NCI-H1105 treated with DMSO at 0.1 percent for 48 hours (cell line): ENCODE results near the gene TUBA8.
"Not testable (repeated sequence)": the region's sequence is repeated elsewhere in the genome, so short reads cannot be mapped to it uniquely, and the experiment has no call there.

ENCODE experiments used
- DNase-seq: peaks from one replicate; lab custom pipeline; 2025; lab: John Stamatoyannopoulos, UW

TUBA8 gene

DNA sequence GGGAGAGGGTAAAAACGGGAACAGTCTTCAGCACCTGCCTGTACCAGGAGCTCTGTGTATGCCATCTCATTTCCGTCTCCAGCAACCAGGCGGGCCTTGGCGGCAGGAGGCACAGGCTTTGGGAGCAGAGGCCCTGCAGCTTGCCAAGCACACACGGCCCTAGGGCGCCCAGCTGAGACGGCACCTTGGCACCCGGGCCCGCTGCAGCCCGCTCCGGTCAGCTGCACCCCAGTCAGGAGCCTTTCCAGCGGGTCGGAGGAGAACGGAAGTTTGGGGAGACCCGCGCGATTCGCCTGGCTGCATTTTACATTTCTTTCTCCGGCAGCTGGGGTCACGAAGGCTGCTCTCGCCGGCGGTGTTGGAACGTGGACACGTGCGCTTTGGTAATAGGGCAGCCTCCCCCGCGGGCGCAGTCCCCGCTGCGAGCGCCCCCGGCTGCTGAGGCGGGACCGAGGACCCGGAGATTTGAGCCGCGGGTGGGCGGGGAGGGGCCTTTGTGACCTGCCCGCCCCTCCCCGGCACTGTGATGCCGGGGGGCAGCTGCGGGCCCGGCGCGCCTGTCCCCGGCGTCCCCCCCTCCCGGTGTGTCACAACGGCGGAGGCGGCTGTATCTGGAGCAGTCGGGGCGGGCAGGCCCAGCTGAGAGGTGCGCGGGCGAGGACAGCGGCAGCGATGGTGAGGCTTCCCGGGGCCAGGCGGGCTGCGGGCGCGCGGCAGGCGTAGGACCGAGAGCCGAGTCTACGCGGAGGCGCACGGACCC, at the start of gene TUBA8:
Gene TUBA8 (plus strand): TSS at position 616 of the 760 bp plus-strand sequence. CDS start 57 bp downstream, at position 673.
- DNase-seq: peak; percentile 63

DNA sequence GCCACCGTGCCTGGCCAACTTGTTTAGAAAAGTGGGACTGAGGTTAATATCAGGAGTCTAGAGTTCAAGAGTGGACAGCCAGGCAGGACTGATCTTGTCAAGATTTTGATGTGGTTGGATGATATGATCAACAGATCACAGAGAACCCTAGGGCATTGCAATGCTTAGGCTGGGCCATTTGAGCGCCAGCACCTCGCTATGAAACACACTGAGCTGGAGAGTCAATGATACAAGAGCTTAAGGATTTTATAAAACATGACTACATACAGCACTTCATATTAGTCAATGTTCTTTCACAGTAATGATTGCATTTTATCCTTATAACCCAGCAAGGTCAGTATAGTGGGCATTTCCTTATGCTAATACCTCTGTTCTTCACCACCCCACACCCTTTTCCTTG, 48.2 kb upstream of the TUBA8 start:
- no peak for DNase-seq

DNA sequence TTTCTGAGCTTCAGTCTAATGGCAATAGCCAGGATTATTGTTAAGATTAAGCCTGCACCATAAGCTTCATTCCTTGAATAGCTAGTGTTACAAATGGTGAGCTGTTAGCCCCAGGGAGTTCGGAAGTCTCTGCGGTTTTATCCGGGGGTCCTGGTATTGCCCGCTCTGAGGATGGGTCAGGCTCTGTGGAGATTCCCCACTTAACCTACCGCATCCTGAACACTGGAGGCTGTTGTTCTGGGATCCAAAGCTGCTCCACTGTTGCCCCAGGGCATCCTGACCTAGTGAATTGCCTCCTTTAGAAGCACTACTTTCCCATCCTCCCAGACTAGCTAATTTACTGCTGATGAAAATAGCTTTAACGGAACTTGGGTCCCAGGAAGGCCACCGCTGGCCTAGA, 47.3 kb upstream of the TUBA8 start:
- no peak for DNase-seq

DNA sequence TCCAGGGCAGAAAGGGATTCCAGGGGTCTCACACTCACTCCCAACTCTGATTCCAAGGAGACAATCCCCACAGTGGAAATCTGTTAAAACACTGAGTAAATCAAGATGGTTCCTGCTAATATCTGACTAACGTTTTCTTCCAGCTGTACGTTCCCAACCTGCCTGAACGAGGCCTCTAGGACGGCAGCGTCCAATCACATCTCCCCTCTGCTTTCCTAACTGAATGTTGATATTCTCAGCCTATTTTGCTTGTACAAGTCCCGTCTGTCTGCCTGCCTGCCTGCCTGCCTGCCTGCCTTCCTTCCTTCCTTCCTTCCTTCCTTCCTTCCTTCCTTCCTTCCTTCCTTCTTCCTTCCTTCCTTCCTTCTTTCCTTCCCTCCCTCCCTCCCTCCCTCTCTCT, 46.9 kb upstream of the TUBA8 start:
- DNase-seq: not testable (repeated sequence)

DNA sequence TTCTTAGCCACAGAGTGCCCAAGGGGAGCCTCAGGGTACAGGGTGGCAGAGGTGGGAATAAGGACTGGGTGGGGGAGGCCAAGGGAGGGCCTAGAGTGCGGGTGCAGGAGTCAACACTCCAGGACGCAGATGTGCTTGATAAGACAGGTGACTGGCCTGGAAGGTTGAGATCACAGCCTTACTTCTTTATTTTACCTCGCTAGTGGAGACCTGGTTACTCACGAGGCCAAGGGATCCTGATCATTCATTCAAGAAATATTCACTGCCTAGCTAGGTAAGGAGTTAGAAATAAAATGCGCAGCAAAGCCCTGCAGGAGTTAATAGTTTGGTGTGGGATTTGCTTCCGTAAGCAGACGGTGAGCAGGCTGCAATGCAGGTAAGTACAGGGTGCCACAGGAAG, 46.0 kb upstream of the TUBA8 start:
- no peak for DNase-seq

DNA sequence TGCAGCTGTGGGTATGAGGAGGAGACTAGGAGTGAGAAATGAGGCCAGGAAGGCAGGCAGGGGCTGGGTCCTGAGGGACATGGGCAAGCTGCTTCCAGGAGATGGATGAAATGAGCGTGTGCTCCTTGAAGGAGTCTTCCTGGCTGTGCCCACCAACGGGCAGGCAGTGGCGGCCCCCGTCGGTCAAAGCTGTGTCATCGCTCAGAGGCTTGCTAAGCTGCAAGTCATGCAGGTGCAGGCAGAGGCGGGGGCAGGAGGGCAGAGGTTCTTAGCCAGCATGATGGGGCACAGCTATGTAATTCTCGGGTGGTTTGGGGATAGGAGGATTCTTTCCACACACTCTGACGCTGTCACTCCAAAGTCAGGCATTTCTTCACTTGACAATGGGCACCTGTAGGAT, 45.4 kb upstream of the TUBA8 start:
- DNase-seq: no peak

DNA sequence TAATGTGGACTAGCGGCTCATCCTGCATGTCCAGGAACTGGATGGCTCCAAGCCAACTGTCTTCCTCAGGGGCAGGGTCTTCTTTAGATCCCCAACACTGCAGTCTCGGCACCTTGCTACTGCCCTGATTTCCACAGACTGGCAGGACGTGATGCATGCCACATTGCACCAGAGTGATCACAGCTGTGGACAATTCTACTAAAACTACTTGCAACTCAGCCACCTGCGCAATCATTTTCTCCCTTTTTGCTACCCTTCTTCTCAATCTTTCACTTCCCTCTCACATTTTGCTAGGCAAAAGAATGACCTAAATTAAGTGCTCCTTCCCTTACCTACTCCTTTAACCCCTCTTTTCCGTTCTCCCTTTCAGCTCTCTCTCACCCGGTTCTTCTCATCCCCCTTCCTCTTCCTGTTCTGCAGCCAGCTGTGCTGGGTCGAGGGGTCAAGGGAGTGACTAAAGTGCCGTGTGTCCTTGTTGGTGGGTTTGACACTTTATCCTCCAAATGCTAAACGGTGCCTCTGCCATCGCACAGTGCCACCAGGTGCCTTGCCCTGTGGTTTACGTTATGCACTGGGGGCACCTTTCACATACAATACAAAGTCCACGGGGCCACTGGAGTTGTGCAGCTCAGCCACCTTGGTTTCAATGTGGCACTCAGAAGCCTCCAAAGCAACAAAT, 44.3 kb upstream of the TUBA8 start:
- no peak for DNase-seq

DNA sequence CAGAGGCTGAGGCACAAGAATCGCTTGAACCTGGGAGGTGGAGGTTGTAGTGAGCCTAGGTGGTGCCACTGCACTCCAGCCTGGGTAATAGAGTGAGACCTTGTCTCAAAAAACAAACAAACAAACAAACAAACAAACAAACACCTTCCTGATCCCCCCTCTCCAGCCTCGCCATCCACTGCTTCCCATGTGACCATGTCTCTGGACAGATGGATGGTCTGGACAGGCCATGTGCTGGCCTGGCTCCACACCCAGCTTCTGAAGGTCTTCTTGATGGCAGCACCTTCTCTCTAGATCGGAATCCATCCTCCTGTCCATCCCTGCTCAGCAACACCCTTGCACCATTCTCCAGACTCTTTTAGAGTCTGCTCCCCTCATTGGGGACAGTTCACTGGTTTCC, 43.5 kb upstream of the TUBA8 start:
- no peak for DNase-seq

DNA sequence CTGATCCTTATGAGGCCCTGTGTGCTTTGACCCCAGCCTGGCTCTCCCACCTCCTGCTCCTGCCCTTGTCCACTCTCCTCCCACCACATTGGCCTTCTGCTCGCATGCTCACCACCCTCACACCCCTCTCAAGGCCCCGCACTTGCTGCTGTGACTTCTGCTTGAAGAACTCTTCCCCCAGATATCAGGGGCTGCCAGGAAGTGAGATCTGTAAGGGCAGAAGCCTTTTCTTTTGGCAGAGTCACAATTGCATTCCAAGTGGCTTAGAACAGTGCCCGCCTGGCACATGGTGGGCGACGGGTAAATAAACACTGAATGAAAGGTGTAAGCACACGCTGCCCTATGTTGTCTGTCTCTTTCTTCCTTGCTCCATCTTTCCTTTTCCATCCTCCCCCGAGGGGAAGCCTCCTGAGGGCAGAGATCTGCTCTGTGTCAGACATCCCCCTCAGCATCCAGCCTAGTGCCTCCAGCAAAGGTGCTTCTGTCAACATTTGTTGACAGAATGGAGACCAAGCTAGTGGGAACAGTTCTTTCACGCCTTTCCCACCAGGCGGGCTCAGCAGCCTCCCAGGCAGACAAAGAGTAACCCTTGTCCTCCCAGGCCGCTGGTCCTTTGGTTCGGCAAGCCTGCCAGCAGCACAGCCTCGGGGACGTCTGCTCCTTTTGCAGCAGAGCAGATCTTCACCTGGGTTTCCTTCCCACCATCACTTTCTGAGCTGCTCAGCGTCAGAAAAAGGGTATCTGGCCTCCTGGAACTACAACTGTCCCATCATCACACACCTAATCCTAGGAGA, 42.9 kb upstream of the TUBA8 start:
- no peak for DNase-seq

DNA sequence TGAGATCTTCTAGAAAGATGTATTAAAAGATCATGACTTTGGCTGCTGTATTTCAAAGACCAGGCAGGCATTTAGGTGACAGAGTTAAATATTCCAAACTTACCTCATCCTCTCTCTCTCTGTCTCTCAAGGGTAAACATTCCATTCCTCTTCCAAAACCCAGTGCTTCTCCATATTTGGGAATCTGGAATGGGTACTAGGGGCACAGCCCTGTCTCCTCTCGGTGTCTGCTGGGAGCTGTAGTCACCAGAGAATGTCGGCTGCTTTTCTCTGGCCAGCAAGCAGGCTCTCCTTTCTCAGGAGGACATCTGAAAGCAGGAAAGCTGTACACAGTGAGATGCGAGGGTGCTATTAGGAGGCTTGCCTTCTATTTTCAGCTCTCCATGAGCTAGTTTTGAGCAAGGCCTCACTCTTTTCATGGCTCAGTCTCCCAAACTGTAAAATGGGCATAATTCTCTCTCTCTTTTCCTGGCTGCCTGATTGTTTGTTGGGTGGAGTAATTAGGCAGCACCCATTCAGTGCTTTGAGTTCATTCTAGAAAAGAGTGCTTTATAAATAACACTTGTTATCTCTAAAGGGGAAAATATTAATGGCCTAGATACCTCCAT, 42.1 kb upstream of the TUBA8 start:
- no peak for DNase-seq

DNA sequence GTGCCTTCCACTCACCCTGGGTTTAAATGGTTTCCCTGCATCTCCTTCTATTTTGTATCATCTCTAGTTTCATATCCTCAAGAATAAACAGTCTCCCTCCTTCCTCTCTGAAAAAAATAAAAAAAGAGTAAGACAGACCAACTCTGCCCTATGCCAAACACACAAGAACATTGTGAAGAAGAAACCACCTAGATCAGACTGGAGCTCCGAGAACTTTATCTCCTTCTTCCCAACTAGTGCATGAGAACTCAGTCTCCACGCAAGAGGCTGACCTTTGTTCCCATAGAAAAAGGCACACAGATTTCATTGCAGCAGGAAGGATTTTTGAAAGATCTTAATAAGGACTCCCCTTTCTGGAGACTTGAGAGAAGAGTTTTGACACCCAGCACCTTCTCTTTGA, 41.6 kb upstream of the TUBA8 start:
- no peak for DNase-seq

DNA sequence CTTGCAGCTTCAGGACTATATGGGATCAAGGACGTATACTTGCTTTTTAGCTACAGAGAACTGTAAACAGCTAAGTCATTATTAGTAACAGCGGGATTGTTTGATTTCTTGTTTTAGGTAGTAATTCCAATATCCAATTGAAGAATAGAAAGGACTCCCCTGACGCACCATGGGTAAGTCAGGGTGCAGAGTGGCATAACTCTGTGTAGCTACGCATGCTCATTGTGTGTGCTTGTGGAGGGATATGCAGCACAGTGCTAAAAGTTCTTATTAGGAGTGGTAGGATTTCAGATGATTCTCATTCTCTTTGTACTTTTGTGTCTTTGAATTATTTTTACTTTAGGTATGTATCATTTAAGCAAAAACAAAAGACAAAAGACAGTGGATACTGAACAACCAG, 40.6 kb upstream of the TUBA8 start:
- no peak for DNase-seq

DNA sequence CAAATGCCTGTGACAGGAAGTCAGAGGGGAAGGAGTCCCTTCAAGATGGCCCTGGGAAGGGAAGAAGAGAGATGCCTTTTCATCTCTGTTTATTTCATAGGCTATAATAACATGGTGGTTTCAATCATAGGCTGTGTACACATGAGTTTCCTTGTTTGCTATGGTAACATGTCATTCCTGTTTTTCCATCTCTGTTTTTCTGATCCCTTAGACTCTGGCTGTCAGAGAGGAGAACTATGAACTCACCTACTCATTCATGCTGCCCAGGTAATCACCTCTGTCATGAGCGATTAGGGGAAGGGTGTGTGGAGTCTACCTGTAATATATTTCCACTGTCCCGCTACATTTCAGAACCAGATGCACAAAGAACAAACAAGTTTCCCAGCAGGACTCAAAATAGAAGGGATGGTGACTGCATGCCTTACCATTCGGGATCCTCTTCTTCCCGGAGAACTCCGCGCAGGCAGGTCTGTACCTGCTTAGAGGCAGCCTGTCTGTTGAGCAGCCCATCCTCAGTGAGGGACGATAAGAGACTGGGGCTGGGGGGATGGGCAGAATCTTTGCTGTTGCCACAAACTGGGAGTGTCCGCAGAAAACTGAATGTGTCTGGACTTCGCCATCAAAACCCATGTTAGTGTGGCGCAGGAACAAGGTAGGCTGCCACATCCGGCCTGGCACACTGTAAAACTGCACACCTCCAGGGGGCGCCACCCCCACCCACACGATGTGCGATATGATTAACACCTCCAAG, 39.9 kb upstream of the TUBA8 start:
- no peak for DNase-seq

DNA sequence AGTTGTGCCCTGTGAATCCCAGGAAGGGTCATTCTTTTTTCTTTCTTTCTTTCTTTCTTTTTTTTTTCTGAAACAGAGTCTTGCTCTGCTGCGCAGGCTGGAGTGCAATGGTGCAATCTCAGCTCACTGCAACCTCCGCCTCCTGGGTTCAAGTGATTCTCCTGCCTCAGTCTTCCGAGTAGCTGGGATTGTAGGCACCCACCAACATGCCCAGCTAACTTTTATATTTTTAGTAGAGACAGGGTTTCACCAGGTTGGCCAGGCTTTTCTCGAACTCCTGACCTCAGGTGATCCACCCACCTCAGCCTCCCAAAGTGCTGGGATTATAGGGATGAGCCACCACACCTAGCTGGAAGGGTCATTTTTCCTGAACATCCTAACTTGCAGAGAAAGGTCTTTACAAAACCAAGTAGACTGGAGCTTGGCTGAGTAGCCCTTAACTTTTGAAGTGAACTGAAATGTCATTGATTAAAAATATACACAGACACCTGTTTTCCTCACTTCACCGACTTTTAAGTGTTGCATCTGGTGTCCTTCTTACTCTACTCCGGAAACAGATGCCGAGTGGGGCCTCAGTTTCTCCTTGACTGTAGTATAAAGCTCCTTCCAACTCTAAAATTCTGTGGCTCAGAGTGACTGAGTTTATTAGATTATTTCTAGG, 39.2 kb upstream of the TUBA8 start:
- DNase-seq: not testable (repeated sequence)

DNA sequence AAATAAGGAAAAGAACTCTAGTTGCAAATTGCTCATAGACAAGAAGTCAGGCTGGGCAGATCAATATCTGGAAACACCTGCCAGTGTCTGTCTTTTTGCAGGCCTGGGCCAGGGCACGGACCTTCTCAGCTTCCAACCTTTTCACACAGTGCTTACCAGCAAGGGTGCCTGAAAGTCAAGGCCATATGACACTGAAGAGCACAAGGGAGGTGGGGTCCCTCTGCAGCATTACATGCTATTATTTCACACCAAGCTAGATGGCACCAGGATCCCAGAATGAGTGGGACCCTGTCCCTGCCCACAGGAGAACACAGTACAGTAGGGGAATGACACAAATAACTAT, 38.7 kb upstream of the TUBA8 start:
- no peak for DNase-seq

DNA sequence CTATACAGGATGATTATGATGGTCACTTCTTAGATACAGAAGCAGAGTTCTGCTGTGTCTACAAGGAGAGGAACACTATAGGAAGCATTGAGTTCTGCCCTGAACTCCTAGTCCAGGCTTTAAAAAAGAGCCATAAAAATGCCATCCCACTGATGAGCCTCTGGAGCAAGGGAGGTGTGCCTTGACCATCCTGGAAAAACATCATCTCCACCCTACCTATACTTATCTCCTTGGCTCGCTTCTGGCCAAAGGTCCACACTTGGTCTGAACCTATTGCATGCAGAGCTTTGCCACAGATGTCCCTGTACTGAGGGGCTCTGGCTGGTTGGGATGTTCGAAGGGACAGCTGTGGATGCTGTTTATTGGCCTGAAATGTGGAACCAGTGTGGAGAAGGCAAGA, 37.1 kb upstream of the TUBA8 start:
- no peak for DNase-seq

DNA sequence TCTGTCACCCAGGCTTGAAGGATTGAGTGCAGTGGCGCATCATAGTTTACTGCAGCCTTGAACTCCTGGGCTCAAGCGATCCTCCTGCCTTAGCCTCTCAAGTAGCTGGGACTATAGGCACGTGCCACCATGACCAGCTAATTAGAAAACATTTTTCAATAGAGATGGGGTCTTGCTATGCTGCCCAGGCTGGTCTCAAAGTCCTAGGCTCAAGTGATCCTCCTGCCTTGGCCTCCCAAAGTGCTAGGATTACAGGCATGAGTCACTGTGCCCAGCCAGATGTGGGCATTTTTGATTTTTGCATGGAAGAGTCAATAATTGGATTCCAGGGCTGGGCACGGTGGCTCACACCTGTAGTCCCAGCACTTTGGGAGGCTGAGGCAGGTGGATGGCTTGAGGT, 36.7 kb upstream of the TUBA8 start:
- not testable (repeated sequence) for DNase-seq

DNA sequence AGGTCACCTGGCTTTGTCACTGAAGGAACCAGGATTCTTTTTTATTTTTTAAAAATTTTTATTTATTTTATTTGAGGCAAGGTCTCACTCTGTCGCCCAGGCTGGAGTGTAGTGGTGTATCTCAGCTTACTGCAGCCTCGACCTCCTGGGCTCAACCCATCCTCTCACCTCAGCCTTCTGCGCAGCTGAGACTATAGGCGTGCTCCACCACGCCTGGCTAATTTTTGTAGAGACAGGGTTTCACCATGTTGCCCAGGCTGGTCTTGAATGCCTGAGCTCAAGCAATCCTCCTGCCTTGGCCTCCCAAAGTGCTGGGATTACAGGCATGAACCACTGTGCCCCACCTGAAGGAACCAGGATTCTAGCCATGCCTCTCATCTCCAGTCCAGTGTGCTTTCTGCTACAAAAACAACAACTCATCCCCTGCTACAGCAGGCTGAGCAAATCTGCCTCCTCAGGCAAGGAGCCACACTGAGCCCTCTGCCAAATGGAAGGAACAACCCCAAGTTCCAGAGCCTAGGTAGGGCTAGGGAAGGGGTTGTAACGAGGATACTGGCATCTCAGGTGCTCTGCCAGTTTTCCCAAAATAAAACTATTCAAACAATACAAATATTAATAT, 35.4 kb upstream of the TUBA8 start:
- no peak for DNase-seq

DNA sequence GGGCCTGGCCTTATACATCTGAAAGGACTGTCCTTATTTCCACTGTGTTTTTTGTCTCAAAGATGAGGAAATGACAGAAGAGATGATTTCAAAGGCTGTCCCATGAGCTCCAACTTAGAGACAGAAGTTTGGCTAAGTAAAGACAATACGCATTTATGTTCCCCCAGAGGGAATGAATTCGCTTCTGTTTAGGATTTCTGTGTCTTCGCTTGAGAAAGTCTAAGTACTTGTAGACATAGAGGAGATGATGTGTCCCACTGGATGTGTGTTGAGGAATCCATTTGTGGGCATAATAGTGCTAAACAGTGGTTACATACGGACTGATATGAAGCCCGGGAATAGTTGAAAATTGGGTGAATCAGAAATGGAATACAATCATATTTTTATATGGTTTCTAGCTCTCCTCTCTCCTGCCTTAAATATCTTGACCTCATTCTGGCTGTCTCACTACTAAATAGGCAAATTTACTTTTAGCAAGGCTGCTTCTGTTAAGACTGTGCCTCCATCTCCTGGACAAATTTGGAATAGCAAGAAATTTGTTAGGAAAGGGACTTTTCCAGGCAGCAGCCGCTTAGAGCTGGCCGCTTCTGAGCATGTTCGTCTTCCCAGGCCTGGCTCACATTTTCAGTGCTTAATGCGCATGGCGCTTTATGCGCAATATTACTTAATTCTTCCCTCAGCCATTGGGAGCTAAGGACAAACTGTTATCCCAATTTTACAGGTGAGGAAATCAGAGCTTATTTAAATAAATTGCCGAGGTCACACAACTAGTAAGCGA, 34.7 kb upstream of the TUBA8 start:
- peak; percentile 57 for DNase-seq

DNA sequence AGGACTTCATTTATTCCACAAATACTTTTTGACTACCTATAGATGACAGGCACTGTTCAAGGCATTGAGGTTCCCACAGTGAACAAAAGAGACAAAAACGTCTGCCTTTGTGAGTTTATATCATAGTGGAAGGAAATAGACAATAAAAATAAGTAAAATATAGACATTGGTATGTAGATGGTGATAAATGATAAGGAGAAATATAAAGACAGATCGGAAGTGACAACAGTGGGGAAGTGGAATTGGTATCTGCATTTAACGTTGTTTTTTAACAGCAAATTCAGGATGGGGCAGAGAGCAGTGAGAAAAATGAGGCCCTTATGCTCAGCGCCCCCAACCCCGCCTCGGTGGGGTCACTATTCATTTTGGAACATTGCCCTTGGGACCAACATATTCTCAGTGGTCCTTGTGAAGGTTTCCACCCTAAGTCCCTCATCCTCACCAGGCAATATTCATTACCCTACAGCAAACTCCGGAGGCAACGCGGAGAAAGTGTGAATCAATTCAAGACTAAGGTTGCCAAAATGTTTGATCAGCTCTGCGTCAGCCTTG, 33.4 kb upstream of the TUBA8 start:
- no peak for DNase-seq
